MG63 (cell line): ENCODE data around the gene BRAT1. TPM values are rescaled to one million over a fixed set of nuclear protein-coding genes. Genes with fewer than 3 reads are reported as not detected.
"Not testable (repeated sequence)": the region's sequence is repeated elsewhere in the genome, so short reads cannot be mapped to it uniquely, and the experiment has no call there.

Source experiments
- DNase-seq: peaks from one replicate; pipeline ENCODE4 v3.0.0-alpha.2; 2020
- H3K27me3 ChIP-seq: fragments of 250-450 bp; sonication (Bioruptor Pico); 2 replicates; pipeline ENCODE4 v1.5.1; 2020; ENCODE audit warnings: mild to moderate bottlenecking, moderate library complexity
- H3K36me3 ChIP-seq: fragments of 250-450 bp; sonication (Bioruptor Pico); 2 replicates; pipeline ENCODE4 v1.5.1; 2020; ENCODE audit warnings: mild to moderate bottlenecking, moderate library complexity
- H3K4me3 ChIP-seq: fragments of 250-450 bp; sonication (Bioruptor Pico); 2 replicates; pipeline ENCODE4 v1.5.1; 2020; ENCODE audit warnings: mild to moderate bottlenecking, moderate library complexity
- H3K9me3 ChIP-seq: fragments of 250-450 bp; sonication (Bioruptor Pico); 2 replicates; pipeline ENCODE4 v1.5.1; 2020; ENCODE audit warnings: mild to moderate bottlenecking, moderate library complexity
- total RNA-seq: library from RNA; depleted of rRNA; stranded (reverse); fragments of >200 nt; shearing (Covaris generic); gene quantifications from 2 replicates; pipeline ENCODE4 v1.2.3, GENCODE V29; 2014; ENCODE audit warnings: low replicate concordance

Gene BRAT1
- total RNA-seq, 1 experiment from 2014 or later = 59.7 TPM

- peaks cover 46% of the 10 kb centered on the region for H3K36me3 ChIP-seq
- H3K9me3 ChIP-seq = no peaks in the 10 kb centered on the region
- no peaks in the 10 kb centered on the region for H3K27me3 ChIP-seq
- H3K4me3 ChIP-seq = no peak overlapping the region
- DNase-seq = no peak
Measured at GRCh38 chr7:2546776-2547586, 8.3 kb downstream of the BRAT1 start.

GRCh38 chr7:2545746-2546425, 9.4 kb downstream of the BRAT1 start:
- H3K9me3 ChIP-seq = no peaks in the 10 kb centered on the region

GRCh38 chr7:2544541-2545188, 10.7 kb downstream of the BRAT1 start:
- no peaks in the 10 kb centered on the region for H3K27me3 ChIP-seq
- DNase-seq = no peak
- no peak overlapping the region for H3K4me3 ChIP-seq
- H3K36me3 ChIP-seq = peaks cover 41% of the 10 kb centered on the region
- H3K9me3 ChIP-seq = no peaks in the 10 kb centered on the region

More at GRCh38 chr7:2545746-2546425, 9.4 kb downstream of the BRAT1 start:
- Histone ChIP-seq H3K4me3 (no peak overlapping the region), H3K36me3 (peaks cover 46% of the 10 kb centered on the region), H3K27me3 (no peaks in the 10 kb centered on the region)
- DNase-seq = no peak

- Histone ChIP-seq H3K9me3 (no peaks in the 10 kb centered on the region), H3K4me3 (no peak overlapping the region), H3K27me3 (no peaks in the 10 kb centered on the region), H3K36me3 (peaks cover 34% of the 10 kb centered on the region)
- DNase-seq = no peak
Measured at GRCh38 chr7:2542916-2543871, 12.1 kb downstream of the BRAT1 start.

GRCh38 chr7:2542011-2542915, 13.1 kb downstream of the BRAT1 start:
- peaks cover 28% of the 10 kb centered on the region for H3K36me3 ChIP-seq
- H3K9me3 ChIP-seq = no peaks in the 10 kb centered on the region
- H3K4me3 ChIP-seq = no peak overlapping the region
- H3K27me3 ChIP-seq = no peaks in the 10 kb centered on the region
- DNase-seq = no peak

GRCh38 chr7:2541291-2542010, 13.9 kb downstream of the BRAT1 start:
- Histone ChIP-seq H3K4me3 (no peak overlapping the region), H3K9me3 (no peaks in the 10 kb centered on the region), H3K36me3 (peaks cover 23% of the 10 kb centered on the region), H3K27me3 (no peaks in the 10 kb centered on the region)
- no peak for DNase-seq

GRCh38 chr7:2540641-2541051, 14.7 kb downstream of the BRAT1 start:
- Histone ChIP-seq H3K36me3 (peaks cover 15% of the 10 kb centered on the region), H3K9me3 (no peaks in the 10 kb centered on the region), H3K27me3 (no peaks in the 10 kb centered on the region), H3K4me3 (no peak overlapping the region)
- no peak for DNase-seq

GRCh38 chr7:2540133-2540532, 15.2 kb downstream of the BRAT1 start:
- peaks cover 12% of the 10 kb centered on the region for H3K36me3 ChIP-seq
- no peak overlapping the region for H3K4me3 ChIP-seq
- H3K9me3 ChIP-seq = no peaks in the 10 kb centered on the region
- no peak for DNase-seq
- no peaks in the 10 kb centered on the region for H3K27me3 ChIP-seq

GRCh38 chr7:2539031-2539911, 16.1 kb downstream of the BRAT1 start:
- Histone ChIP-seq H3K4me3 (no peak overlapping the region), H3K27me3 (no peaks in the 10 kb centered on the region), H3K9me3 (no peaks in the 10 kb centered on the region), H3K36me3 (peaks cover 5% of the 10 kb centered on the region)
- DNase-seq = no peak

- DNase-seq = no peak
- H3K4me3 ChIP-seq = no peak overlapping the region
- no peaks in the 10 kb centered on the region for H3K27me3 ChIP-seq
- peaks cover 4% of the 10 kb centered on the region for H3K36me3 ChIP-seq
- H3K9me3 ChIP-seq = no peaks in the 10 kb centered on the region
Measured at GRCh38 chr7:2537981-2538851, 17.1 kb downstream of the BRAT1 start.

- not testable (repeated sequence) for H3K9me3 ChIP-seq, H3K4me3 ChIP-seq, H3K36me3 ChIP-seq, H3K27me3 ChIP-seq, DNase-seq
Measured at GRCh38 chr7:2535872-2536627, 19.3 kb downstream of the BRAT1 start.

GRCh38 chr7:2534214-2534613, 21.1 kb downstream of the BRAT1 start:
- H3K4me3 ChIP-seq, H3K36me3 ChIP-seq, DNase-seq, H3K9me3 ChIP-seq, H3K27me3 ChIP-seq: not testable (repeated sequence)

- H3K4me3 ChIP-seq, DNase-seq, H3K36me3 ChIP-seq, H3K9me3 ChIP-seq, H3K27me3 ChIP-seq: not testable (repeated sequence)
Measured at GRCh38 chr7:2533566-2533965, 21.8 kb downstream of the BRAT1 start.
